K562 (cell line): Measurements from ENCODE around the gene IRF2BP2. TPM values are rescaled to one million over a fixed set of nuclear protein-coding genes. Genes with fewer than 3 reads are reported as not detected.

Source experiments
- CHD2 ChIP-seq: IDR thresholded peaks from 2 replicates; pipeline ENCODE4 v1.6.1; 2011; ENCODE audit warnings: low read depth, low read length
- ETS1 ChIP-seq: conservative IDR thresholded peaks from 2 replicates; pipeline ENCODE4 v1.6.1; 2011; ENCODE audit warnings: low read depth, mild to moderate bottlenecking, low read length; ENCODE audit not compliant: control insufficient read depth
- ETV6 ChIP-seq, 3 experiments: fragments of 150-350 bp in 1 of 3; sonication (generic) in 1 of 3; formaldehyde crosslinking in 1 of 3; IDR thresholded peaks; 2 replicates each; pipeline versions ENCODE4 v1.6.1 to v1.8.0; 2014 to 2022; ENCODE audit warnings: borderline replicate concordance in 2 of 3, low read depth in 2 of 3, antibody characterized with exemption in 1 of 3, low read length in 1 of 3, mild to moderate bottlenecking in 1 of 3, missing genetic modification reagents in 1 of 3
- HDGF ChIP-seq: fragments of 450-650 bp; IDR thresholded peaks from 2 replicates; pipeline ENCODE4 v1.6.1; 2016
- JUND ChIP-seq, 2 experiments: IDR thresholded peaks; 2 replicates in 1 of 2; 3 replicates in 1 of 2; pipeline ENCODE4 v1.6.1; 2011; ENCODE audit warnings: borderline replicate concordance in 2 of 2, low read depth in 2 of 2, low read length in 2 of 2, improper control_type of control experiment in 1 of 2, missing biosample characterization in 1 of 2, missing genetic modification characterization in 1 of 2, missing genetic modification reagents in 1 of 2
- MAFG ChIP-seq: fragments of 450-650 bp; conservative IDR thresholded peaks from 2 replicates; pipeline ENCODE4 v1.6.1; 2016; ENCODE audit warnings: missing genetic modification characterization, missing compliant biosample characterization
- MCM2 ChIP-seq: fragments of 450-650 bp; IDR thresholded peaks from 2 replicates; pipeline ENCODE4 v1.6.1; 2017; ENCODE audit warnings: low read depth, mild to moderate bottlenecking
- NFE2 ChIP-seq: IDR thresholded peaks from 2 replicates; pipeline ENCODE4 v1.6.1; 2014; ENCODE audit warnings: antibody characterized with exemption, low read depth
- TRIM28 ChIP-seq: fragments of 450-650 bp; IDR thresholded peaks from 2 replicates; pipeline ENCODE4 v1.6.1; 2017
- YY1 ChIP-seq, 3 experiments: IDR thresholded peaks; 2 replicates each; pipeline ENCODE4 v1.6.1; 2011; ENCODE audit warnings: low read length in 2 of 3, mild to moderate bottlenecking in 2 of 3, moderate library complexity in 2 of 3, borderline replicate concordance in 1 of 3, control low read depth in 1 of 3, low read depth in 1 of 3; ENCODE audit not compliant: insufficient read depth in 3 of 3, insufficient replicate concordance in 2 of 3, control insufficient read depth in 1 of 3, insufficient read length in 1 of 3; ENCODE audit errors: extremely low read depth in 1 of 3
- ZKSCAN1 ChIP-seq: fragments of 150-350 bp; IDR thresholded peaks from 2 replicates; pipeline ENCODE4 v1.6.1; 2016; ENCODE audit warnings: low read depth, low read length
- ZNF384 ChIP-seq: IDR thresholded peaks from 2 replicates; pipeline ENCODE4 v1.6.1; 2012; ENCODE audit warnings: low read depth, low read length, improper control_type of control experiment
- ZNF407 ChIP-seq: fragments of 450-650 bp; IDR thresholded peaks from 2 replicates; pipeline ENCODE4 v1.6.1; 2016; ENCODE audit warnings: low read depth
- ZNF41 ChIP-seq: fragments of 250-450 bp; sonication (Bioruptor Pico); conservative IDR thresholded peaks from 2 replicates; pipeline ENCODE4 v1.4.0; 2020; ENCODE audit warnings: mild to moderate bottlenecking
- polyA plus RNA-seq, 8 experiments: library from polyadenylated mRNA; depleted of rRNA in 4 of 8; stranded (reverse) in 5 of 8; unstranded in 3 of 8; fragments of >200 nt; fragmentation: Nextera tagmentation in 2 of 8; fragmentation: Illumina TruSeq in 1 of 8; extraction: Ambion mirVana in 2 of 8; extraction: Trizol in 1 of 8; gene quantifications; 2 replicates each; pipeline versions ENCODE4 v1.2.1 to v1.2.3, GENCODE V29; 2011 to 2014; ENCODE audit warnings: inconsistent platforms in 1 of 8, missing spikeins in 1 of 8
- total RNA-seq, 7 experiments: library from RNA; depleted of rRNA in 6 of 7; stranded (reverse); fragments of >200 nt in 6 of 7; fragmentation: Illumina TruSeq in 2 of 7; extraction: Trizol in 2 of 7; gene quantifications; 2 replicates each; pipeline versions ENCODE4 v1.2.1 to v1.2.3, GENCODE V29; 2011 to 2021; ENCODE audit warnings: low replicate concordance in 1 of 7

The IRF2BP2 gene
- total and polyA plus RNA-seq, 9 of the 15 experiments (the other 6 are each of a cell fraction or from before 2014, with no cell fraction given), result 7.7 to 68.6 (median 22.1) TPM

GRCh38 chr1:234612352-234613127 is 2.6 kb upstream of the IRF2BP2 start (continued):
- TF ChIP-seq ZNF407 (no peak), NFE2 (peak; percentile 84), TRIM28 (peak; percentile 18; the same call in 1 of the 2 replicates), YY1 (IDR thresholded peaks at IDR 0.05; ENCODE audit: borderline replicate concordance in 1 of 3, control insufficient read depth in 1 of 3, extremely low read depth in 1 of 3, insufficient read depth in 3 of 3, insufficient read length in 1 of 3, insufficient replicate concordance in 2 of 3, low read depth in 1 of 3, low read length in 2 of 3) (peak in 1 of 3 experiments; percentile 68), HDGF (0 out of 2 replicates have a peak, but pooled peaks have one; percentile 19), ETV6 (IDR thresholded peaks at IDR 0.05; ENCODE audit: borderline replicate concordance in 1 of 2, low read depth in 2 of 2, low read length in 1 of 2) (peak; percentile 67 to 84), ETV6 (CRISPR knock-in tag; IDR thresholded peaks at IDR 0.05; ENCODE audit: borderline replicate concordance) (no peak), MAFG (tag) (peak; percentile 18; the same call in 1 of the 2 replicates), MCM2 (no peak), ZNF41 (peak; percentile 57; the same call in 1 of the 2 replicates), CHD2 (no peak), JUND (IDR thresholded peaks at IDR 0.05; ENCODE audit: borderline replicate concordance, low read depth, low read length) (peak; percentile 96), JUND (tag; IDR thresholded peaks at IDR 0.05; ENCODE audit: borderline replicate concordance, low read depth, low read length) (peak; percentile 93; the same call in 2 of the 3 replicates), ETS1 (no peak), ZNF384 (peak; percentile 9; the same call in 1 of the 2 replicates), ZKSCAN1 (peak; percentile 73; the same call in 1 of the 2 replicates)
